KMS-11 (cell line): ENCODE measurements around the gene SRR.

ENCODE experiments used
- H2AFZ ChIP-seq: fragments of 200-600 bp; sonication (generic); 2 replicates; pipeline ENCODE4 v1.6.1; 2016; ENCODE audit warnings: antibody characterized with exemption, mixed run types, low read depth
- H3K27ac ChIP-seq: fragments of 200-600 bp; sonication (generic); 2 replicates; pipeline ENCODE4 v1.6.1; 2016; ENCODE audit warnings: mild to moderate bottlenecking, mixed run types
- H3K27me3 ChIP-seq: fragments of 200-600 bp; sonication (generic); 2 replicates; pipeline ENCODE4 v1.6.1; 2017; ENCODE audit warnings: mild to moderate bottlenecking, low read depth, mixed run types, moderate library complexity; ENCODE audit not compliant: insufficient read depth
- H3K36me3 ChIP-seq: fragments of 200-600 bp; sonication (generic); 2 replicates; pipeline ENCODE4 v1.6.1; 2017; ENCODE audit warnings: mild to moderate bottlenecking, mixed run types; ENCODE audit not compliant: insufficient read depth
- H3K4me1 ChIP-seq: fragments of 200-600 bp; sonication (generic); 2 replicates; pipeline ENCODE4 v1.6.1; 2016; ENCODE audit warnings: mild to moderate bottlenecking, low read depth, mixed run types; ENCODE audit not compliant: poor library complexity, severe bottlenecking
- H3K4me2 ChIP-seq: fragments of 200-600 bp; sonication (generic); 2 replicates; pipeline ENCODE4 v1.7.0; 2016; ENCODE audit warnings: mild to moderate bottlenecking, mixed run types
- H3K4me3 ChIP-seq: fragments of 200-600 bp; sonication (generic); IDR thresholded peaks from 2 replicates; pipeline ENCODE4 v1.6.1; 2017; ENCODE audit warnings: low read depth, low read length, mixed read lengths; ENCODE audit not compliant: insufficient read depth
- H3K79me2 ChIP-seq: fragments of 200-600 bp; sonication (generic); 2 replicates; pipeline ENCODE4 v1.6.1; 2016; ENCODE audit warnings: low read depth, mixed run types; ENCODE audit not compliant: insufficient read depth
- H3K9ac ChIP-seq: fragments of 200-600 bp; sonication (generic); 2 replicates; pipeline ENCODE4 v1.6.1; 2016; ENCODE audit warnings: mild to moderate bottlenecking, mixed run types
- H4K20me1 ChIP-seq: fragments of 200-600 bp; sonication (generic); 2 replicates; pipeline ENCODE4 v1.6.1; 2016; ENCODE audit warnings: mild to moderate bottlenecking, mixed run types; ENCODE audit not compliant: insufficient read depth
- CTCF ChIP-seq: fragments of 200-600 bp; sonication (generic); conservative IDR thresholded peaks from 2 replicates; pipeline ENCODE4 v1.6.1; 2017; ENCODE audit warnings: low read depth, mild to moderate bottlenecking, antibody characterized with exemption, low read length, moderate library complexity, mixed read lengths

Gene SRR

GRCh38 chr17:2372681-2373080 is 68.9 kb downstream of the SRR start:
- H3K79me2 ChIP-seq, result no peaks in the 10 kb centered on the region
- no peak overlapping the region for H3K4me3 ChIP-seq
- H3K36me3 ChIP-seq, result no peaks in the 10 kb centered on the region
- TF ChIP-seq CTCF, result no peak
- no peak overlapping the region for H3K9ac ChIP-seq
- no peak overlapping the region for H3K4me2 ChIP-seq
- no peak overlapping the region for H2AFZ ChIP-seq
- no peak overlapping the region for H3K27ac ChIP-seq
- no peaks in the 10 kb centered on the region for H3K4me1 ChIP-seq
- no peaks in the 10 kb centered on the region for H4K20me1 ChIP-seq
- H3K27me3 ChIP-seq, result no peaks in the 10 kb centered on the region

GRCh38 chr17:2373179-2373578 is 69.4 kb downstream of the SRR start:
- H2AFZ ChIP-seq, result no peak overlapping the region

More at GRCh38 chr17:2373179-2373578, 69.4 kb downstream of the SRR start:
- Histone ChIP-seq H3K4me3 (no peak overlapping the region), H3K4me1 (no peaks in the 10 kb centered on the region), H3K79me2 (no peaks in the 10 kb centered on the region), H3K4me2 (no peak overlapping the region), H3K36me3 (no peaks in the 10 kb centered on the region), H3K27ac (no peak overlapping the region), H4K20me1 (no peaks in the 10 kb centered on the region), H3K27me3 (no peaks in the 10 kb centered on the region), H3K9ac (no peak overlapping the region)
- no peak for TF ChIP-seq CTCF
